Central memory CD4-positive, alpha-beta T cell (primary cell): ENCODE results near the gene C17orf67.

ENCODE experiments used
- DNase-seq: peaks from one replicate; pipeline ENCODE4 v3.0.0; 2022

Gene C17orf67

DNA sequence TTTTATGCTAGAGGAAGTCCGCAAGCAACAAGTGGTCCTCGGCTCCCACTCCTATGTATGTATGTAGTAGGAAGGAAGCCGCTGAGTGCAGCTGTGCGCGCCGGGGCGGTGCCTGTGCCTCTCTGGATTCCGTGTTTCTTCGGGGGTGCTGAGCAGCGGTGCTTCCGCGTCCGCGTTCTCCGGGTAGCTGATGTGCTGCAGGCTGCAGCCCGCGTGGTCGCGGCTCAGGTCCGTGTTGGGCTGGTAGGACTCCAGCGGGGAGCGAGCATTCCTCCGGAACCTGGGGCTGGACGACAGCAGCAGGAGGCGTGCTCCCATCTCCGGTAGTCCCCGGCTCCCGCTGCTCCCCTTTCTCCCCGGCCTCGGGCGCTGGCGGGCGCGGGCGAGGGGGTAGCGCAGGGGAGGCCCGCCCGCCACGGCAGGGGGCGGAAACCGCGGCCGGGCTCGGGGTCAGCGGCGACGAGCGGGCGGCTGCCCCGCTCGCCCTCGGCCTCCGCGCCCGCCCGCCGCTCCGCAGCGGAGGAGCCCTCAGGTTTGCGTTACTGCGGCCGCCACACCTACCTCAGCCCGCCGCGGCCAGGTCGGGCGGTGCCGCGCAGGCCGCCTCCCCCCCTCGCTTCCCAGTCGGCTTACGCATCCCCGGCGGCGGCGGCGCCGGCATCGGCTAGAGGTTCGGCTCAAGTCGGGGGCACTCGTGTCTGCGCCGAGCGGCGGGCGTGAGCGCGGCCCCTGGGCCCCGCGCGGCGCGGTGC is 487 bp downstream of the C17orf67 start:
- DNase-seq = peak; percentile 66

DNA sequence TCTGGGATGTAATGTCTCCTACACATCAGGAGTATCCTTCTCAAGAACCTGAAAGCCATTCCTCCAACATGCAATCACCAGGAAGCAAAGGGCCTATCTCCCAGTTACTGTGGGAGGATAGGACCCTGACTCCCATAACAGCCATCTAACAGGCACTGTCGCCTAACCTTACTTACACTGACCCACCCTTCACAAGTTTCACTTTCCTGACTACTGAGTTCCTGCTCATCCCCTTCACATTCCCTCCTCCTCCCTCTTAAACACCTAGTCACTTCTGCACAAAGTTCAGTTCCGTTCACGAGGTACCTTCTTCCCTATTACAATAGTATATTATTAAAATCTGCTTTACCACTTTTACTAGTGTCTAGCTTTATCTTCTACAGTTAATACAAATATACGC is 1.3 kb downstream of the C17orf67 start:
- DNase-seq = no peak

DNA sequence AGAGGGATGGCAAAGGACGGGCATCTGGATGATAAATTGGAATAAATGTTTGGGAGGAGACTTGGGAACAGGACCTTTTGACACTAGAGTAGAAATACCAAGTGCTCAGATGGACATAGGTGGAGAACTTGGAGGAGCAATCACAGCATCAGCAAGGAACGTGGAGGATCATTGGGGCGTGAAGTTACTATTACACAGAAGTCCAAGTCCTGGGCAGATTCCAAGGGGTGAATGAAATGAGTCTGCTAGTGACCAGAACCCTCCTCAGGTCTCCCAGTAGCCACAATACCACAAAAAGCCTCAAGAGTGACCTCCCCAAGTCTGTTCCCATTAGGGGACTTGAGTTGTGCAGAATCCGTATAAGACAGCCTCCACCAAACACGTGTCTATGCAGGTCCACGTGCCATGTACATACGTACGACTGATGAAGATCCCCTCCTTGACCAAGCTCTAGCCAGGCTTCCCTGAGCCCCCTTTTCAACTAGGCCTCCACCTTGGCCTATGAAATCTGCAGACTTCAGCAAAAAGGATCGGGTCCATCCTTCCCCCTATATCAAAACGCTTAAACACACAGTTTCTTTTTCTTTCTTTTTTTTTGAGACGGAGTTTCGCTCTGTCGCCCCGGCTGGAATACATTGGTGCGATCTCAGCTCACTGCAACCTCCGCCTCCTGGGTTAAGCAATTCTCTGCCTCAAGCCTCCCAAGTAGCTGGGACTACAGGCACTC is 2.2 kb downstream of the C17orf67 start:
- DNase-seq = no peak

DNA sequence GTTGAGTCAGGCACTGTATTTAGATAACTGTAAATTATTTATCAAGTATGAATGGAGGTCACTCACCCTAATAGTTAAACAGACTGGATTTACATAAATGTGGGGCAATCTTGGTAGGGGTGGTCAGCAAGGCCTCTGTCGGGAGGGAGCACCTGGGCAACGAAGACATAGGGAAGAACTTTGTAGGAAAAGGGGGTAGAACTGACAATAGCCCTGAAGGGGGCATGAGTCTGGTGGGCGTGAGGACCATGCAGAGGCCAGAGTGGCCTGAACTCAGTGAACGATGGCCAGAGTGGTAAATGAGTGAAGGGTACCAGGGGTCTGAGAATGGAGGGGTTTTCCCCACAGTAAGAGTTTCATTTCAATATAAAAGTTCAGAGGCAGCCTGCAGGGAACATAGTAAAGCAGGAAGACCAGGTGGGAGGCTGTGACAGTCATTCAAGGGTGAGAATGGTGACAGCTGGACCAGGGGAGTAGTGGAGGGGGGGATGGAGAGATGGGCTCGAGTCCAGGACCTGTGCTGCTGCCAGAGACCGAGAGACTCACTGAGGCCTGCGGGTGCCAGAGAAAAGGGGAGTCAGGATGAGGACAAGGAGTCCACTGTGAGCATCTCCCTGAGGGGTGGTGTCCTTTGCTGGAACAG is 2.9 kb downstream of the C17orf67 start:
- DNase-seq = no peak

DNA sequence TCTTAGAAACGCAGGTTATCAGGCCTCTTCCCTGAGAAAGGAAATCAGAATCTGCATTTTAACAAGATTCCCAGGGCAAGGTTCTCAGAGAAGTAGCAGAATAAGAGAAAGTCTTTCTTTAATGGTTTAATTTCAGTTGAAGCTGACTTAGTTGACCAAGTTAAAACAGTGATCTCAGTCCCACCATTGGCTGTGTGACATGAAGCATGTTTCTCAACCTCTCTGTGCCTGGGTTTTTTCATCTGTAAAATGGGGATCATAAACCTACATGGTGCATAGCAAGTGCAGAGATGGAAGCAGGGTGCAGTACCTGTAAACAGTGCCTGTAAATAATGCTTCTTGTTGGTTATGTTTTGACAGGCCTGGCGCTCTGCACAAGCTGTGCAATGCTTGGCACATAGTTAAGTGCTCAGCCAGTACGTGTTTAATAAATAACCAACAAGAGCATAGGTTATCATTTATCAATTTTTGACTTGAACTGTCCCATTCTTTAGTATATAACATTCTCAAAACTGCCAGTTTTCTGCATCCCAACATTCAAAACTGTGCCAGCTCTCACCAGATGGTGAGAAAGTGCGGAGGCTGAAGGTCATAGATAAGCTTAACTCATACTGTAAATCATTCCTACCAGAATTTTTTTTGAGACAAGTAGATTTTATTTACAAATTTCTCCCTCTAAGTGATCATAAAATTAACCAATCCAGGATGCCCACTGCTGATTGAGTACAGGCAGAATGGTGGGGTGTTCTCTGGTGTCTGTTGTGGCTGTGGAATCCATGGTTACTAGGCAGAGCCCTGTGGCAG is 6.9 kb downstream of the C17orf67 start:
- DNase-seq = no peak

DNA sequence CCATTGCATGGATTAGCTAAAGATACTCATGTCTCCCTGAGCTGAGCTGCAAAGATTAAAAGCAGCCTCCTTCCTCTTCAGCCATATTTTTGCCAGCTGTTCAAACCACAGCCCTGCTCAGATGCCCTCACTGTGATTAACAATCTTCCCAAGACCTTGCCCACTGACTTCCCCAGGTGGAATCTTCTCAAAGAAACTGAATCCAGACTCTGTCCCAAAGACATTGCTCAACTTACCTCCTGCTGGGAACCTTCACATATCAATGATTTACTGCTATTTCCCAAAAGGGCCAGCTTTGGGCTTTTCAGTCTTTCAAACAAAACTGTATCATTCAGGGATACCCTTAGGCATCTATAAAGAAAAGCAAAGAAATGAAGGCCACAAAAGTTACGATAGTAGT is 9.2 kb downstream of the C17orf67 start:
- DNase-seq = no peak

DNA sequence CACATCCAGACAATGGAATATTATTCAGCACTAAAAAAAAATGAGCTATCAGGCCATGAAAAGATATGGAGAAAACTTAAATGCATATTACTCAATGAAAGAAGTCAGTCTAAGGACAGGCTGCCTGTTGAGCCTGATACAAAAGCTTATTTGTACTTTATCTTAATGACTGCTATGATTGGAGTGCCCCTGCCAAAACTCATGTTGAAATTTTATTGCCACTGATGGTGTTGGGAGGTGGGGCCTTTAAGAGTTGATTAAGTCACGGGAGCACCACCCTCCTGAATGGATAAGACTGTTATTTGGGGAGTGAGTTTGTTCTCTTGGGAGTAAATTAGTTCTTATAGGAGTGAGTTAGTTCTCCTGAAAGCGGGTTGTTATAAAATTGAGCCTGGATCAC is 9.9 kb downstream of the C17orf67 start:
- DNase-seq = no peak

DNA sequence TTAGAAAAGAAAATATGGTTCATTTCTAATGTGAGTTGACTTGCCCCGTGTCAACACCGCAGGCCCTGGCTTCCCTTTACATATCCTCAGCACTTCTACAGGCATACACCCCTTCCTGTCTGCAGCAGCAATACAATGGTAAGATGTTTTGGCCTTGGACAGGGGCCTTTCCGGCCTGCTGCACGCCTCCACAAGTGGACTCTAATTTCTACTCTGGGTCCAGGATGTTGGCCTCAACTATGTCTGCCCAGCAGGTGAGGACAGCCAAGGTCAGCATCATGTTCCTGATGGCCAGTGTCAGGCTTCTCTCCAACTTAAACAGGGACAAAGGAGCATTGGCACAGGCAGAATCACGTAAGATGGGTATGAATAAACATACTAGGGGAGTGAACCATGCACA is 11.0 kb downstream of the C17orf67 start:
- DNase-seq = no peak

DNA sequence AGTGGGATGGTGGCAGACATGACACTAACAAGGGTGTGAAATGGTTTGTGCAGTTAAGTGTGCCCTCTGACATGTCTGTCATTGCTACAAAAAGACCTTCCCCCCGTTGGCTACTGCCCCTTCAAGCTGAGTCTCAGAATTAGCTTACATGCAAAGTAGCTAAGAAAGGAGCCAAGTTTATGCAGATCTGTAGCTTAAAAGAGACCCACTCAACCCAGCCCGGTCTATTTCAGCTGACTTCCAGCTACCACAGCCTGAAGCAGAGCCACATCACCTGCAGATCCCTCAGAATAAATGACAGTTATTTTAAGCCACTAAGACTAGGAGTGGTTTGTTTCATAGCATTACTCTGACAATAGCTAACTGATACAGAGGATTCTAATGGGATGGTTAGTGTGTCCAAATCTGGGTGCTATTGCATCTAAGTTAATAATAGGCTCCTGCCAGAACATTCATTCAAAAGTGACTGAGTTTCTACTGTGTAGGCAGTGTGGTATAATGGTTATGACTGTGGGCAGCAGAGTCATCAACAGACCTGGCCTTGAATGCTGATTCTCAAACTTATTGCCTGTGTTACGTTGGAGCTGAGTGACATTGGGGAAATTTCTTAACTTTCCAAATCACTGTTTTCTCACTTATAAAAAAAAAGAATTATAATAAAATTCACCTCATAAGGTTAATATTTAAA is 11.7 kb downstream of the C17orf67 start:
- DNase-seq = no peak

DNA sequence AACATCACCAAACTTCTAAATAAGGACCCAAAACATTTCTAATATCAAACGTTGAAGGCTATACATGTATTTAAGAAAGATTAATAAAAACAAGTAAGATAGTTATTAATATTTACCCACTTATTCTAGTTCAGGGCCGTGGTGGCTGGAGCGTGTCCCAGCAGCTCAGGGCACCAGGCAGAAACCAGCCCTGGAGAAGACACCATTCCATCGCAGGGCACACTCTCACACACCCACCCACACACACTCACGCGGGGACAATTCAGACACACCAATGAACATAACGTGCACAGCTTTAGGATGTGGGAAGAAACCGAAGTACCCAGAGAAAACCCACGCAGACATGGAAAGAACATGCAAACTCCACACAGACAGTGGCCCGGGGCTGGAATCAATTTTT is 13.5 kb downstream of the C17orf67 start:
- no peak for DNase-seq

DNA sequence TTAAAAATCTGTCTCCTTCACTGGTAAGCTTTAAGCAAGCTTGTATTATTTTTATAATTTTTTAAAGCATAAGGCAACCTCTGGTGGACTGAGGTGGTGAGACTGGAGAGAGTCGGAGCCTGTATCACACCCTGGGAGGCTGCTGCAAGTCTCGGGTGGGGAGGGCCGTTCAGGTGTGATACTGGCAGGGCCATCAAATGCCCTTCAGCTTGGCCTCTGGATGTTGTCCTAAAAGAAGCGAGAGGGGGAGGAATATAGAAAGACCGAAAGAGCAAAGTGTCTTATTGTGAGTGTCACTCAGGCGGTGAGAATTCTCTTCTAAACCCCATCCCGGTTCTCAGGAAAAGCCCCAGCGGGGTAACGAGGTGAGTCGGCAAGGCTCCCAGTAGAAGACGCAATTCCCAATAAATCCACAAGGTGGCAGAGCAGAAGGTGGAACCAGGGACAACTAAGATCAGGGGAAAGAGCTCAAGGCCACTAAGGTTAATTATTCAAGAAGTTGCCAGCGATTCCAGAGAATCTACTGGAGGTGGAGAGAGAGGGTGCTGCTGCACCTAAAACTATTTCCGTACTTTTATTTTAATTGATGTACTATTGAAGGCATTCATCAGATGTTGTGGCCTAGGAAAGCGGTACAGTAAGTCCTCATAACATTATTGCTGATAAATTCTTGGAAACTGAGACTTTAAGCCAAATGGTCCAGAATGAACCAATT is 14.1 kb downstream of the C17orf67 start:
- peak; percentile 65 for DNase-seq

DNA sequence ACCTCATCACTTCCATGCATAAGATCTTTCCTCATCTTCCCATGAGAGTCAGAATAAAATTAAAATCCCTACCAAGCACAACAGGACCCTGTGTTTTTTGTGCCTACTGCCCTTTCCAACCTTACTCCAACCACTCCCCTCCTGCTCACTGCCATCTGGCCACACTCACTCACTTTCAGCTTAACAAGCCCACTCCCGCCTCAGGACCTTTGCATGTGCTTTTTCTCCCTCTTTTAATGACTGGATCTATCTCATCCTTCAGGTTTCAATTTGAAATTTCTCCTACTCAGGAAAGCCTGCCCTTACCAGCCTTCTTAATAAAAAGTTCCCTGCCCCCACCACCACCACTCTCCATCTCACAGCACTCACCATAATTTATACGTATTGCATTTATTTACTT is 14.7 kb downstream of the C17orf67 start:
- no peak for DNase-seq

DNA sequence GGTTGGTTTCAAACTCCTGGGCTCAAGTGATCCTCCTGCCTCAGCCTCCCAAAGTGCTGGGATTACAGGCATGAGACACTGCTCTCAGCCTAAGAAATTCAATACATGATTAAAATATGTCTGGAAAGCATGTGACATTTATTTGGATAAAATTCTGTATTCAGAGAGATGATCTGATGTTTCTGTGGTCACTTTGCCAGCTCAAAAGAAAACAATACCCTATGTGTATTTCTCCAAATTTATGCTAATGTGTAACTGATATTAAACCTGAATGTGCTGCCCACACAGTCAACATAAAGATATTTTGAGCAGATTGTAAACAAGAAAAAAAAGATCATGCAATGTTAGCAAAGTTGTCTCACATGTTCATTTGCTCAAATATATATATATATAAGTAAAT is 16.7 kb downstream of the C17orf67 start:
- DNase-seq = no peak

DNA sequence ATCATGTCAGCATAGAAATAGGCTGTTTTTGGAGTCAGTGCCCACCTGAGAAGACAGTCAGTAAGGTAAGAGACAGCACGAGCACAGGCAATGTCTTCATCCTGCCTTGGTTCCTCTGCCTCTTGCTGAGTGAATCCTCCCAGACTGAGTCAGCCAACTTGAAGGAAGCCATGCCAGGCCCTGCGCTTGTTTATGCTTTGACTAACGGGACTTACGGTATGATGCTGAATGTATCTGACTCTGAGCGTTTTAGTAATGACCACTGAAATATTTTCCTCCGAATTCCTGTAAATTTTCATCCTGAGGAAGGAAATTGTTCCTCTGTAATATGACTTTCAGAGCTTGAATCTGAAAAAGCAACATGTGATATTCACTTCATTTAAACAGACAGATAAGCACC is 18.0 kb downstream of the C17orf67 start:
- DNase-seq = no peak

DNA sequence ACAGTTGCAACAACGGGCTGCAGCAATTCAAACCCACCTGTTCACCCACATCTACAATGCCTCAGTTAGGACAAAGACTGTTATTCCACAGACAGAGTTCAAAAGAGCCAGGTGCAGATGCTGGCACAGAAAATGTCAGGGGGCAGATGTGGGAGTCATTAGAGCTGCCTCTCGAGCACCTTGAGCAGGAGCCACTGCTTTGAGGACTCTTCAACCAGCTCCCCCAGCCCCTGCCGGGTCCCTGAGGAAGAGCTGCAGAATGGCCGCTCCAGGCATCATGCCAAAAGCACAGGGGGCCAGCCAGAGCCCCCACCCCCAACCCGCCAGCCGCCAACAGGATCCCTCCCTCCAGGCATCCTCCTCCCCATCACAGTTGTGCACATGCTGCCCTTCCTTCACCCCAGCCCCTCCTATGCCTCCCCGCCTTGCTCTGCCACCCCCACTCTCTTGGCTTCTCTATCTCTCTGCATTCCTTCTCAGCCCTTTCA is 20.8 kb downstream of the C17orf67 start:
- no peak for DNase-seq

DNA sequence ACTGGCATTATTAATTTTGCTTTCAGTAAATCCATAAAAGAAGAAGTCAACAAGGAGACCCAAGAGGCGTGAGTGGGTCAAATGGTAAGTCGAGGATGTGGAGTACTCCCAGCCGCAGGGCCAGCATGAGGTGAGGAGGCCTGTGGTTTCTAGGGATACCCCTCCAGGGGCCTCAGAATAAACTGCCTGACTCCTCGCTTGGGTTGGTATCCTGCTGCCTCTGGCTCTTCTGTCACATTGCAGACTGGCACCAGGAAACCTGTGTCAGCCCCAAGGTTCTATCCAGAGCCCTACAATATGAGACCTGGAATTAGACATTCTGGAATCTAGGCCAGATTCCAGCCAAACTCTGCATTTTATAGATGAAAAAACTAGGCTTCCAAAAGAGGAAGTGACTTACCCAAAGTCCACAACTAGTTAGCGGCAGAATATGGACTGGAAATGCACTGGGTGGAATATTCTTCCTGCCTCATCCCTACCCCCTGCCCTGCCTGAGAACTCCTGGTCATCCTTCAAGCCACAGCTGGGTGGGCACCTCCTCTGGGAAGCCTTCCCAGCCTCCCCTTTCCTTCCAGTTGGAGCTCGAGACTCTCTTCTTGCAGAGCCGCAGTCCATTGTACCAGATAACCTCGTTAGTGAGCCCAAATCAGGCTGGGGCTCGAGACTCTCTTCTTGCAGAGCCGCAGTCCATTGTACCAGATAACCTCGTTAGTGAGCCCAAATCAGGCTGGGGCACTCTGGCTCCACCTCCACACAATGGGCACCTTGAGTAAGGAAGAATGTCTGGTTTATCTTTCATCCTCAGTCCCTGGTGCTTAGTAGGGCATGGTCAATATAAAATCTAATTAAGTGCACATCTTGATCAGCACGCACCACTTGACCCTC is 22.6 kb downstream of the C17orf67 start:
- DNase-seq = no peak

DNA sequence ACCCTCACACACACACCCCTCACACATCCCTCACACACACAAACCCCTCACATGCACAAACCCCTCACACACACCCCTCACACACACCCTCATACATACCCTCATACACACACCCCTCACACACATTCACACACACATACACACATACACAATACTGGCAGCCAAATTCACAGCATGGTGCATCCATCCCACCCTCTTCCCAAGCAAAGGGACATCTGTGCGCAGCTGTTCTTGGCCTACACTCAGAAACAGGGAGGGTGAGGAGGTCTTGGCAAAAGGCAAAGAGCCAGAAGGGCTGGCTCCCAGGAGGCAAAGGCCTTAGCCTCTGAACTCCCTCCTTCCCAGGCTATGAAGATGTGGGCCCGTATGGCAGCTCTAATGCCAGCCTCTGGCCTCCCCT is 23.4 kb downstream of the C17orf67 start:
- DNase-seq = no peak

DNA sequence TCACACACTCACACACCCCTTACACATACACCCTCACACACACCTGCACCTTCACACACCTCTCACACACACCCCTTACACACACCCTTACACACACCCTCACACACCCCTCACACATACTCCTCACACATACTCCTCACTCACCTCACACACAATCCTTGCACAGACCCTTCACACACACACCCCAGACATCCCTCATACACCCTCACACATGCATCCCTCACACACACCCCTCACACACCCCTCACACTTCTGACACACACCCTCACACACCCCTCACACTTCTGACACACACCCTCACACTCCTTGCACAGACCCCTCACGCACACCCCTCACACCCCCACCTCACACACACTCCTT is 23.9 kb downstream of the C17orf67 start:
- no peak for DNase-seq

DNA sequence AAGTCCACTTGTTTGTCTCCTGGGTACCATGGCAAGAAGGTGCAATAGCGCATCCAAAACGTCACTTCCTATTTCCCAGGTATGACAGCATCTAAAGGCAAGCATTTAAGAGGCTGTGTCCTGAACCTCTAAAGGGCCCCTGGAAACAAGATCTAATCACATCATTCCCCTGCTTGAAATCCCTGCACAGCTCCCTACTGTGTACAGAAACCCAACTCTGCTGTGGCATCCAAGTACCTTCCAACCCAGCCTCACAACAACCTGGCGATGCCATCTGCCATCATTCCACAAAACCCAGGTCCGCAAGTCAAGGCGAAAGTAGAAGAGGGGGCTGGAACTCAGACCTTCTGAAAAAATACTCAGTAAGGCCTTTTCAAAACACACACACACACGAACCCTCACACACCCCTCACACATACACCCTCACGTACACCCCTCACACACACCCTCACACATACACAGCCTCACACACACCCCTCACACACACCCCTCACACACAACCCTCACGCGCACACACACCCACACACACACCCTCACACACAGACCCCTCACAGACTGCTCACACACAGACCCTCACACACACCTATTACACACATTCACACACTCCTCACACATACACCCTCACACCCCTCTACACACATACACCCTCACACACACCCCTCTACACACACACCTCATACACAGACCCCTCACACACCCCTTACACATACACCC is 24.5 kb downstream of the C17orf67 start:
- no peak for DNase-seq

DNA sequence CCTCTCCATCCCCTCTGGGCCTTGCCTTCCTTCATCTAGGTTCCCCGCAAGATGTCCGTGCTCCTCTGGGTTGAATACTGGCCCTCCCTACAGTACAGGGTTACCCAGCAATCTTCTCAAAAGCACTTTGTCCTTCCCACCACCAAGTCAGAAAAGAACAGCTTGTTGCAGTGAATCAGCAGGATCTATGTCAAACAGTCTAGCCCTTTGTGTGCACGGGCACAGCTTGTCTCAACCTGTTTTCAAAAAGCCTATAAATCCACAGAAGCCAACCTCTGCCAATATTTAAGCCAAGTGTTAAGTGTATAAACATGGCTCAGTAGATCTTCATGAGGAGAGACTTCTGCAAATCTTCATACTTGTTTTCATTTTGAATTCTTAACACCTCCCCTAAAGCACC is 25.2 kb downstream of the C17orf67 start:
- DNase-seq = no peak
